Hepatic stellate cell (primary cell): ENCODE measurements around the gene TSSK6.
A peak's percentile ranks its signal among the peaks of the same experiment; 100 is the strongest.

ENCODE experiments used
- DNase-seq: peaks from one replicate; pipeline ENCODE4 v3.0.0; 2011; ENCODE audit warnings: low spot score

Gene TSSK6

DNA sequence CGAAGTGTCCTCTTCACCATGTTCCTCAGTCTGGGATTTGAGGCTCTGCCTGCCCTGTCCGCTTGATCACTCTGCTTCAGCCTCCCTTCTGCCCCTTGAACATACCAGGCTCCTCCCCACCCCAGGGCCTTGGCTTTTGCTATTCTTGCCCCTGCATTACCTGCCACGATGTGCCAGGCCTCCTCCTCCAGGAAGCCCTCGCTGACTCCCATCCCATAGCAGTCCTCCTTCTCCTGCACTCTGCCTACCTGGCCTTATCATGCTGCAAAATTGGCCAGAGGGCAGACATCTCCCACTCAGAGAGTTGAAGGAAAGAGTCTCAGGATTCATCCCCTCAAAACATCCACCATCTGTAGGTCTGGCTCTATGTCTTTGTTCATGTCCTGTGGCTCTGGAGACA, 15.5 kb upstream of the TSSK6 start:
- peak; percentile 37 for DNase-seq

DNA sequence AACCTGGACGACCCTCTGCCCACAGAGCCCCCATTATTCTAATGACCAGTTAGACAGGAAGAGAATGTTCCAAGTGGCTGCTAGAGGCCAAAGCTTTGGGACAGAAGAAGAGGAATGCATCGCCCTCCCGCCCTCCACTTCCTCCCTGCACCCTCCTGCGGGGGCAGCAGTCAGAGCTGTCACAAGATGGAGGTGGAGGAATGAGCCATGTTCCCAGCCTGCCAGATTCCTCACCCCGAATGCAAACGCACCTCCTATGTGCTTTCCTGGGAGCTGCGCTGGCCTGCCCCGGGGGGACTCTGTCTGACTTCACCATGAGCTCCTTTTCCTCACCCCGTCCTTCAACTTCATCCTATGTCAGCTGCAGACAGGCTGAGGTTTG, 15.1 kb upstream of the TSSK6 start:
- peak; percentile 81 for DNase-seq

DNA sequence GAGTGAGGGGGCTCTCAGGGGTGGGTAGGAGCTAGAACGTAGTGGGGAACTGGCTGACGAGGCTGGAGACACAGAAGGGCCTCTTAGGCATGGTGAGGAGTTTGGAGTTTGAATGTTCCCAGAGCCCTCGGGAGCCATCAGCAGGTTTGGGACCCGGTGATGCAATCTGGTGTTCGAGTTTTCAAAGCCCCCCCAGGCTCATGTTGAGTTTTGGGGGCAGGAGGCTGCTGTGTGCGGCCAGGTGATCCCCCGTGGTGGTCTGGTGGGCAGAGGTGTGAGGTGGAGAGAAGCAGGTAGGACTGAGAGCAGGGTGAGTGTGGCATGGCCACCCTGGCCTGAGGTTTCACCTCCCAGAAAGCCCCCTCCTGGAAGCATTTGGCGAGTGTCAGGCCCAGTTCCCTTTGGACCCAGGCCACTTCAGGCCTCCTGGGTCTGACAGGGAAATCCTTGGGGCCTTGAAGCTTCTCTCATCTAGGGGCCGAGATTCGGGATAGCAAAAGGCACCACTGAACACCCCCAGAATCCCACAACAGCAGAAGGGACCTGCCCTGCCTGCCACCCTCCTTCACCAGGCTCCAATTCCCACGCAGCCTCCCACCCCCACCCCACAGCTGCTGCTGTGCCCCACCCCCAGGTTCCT, 14.6 kb upstream of the TSSK6 start:
- peak; percentile 32 for DNase-seq

DNA sequence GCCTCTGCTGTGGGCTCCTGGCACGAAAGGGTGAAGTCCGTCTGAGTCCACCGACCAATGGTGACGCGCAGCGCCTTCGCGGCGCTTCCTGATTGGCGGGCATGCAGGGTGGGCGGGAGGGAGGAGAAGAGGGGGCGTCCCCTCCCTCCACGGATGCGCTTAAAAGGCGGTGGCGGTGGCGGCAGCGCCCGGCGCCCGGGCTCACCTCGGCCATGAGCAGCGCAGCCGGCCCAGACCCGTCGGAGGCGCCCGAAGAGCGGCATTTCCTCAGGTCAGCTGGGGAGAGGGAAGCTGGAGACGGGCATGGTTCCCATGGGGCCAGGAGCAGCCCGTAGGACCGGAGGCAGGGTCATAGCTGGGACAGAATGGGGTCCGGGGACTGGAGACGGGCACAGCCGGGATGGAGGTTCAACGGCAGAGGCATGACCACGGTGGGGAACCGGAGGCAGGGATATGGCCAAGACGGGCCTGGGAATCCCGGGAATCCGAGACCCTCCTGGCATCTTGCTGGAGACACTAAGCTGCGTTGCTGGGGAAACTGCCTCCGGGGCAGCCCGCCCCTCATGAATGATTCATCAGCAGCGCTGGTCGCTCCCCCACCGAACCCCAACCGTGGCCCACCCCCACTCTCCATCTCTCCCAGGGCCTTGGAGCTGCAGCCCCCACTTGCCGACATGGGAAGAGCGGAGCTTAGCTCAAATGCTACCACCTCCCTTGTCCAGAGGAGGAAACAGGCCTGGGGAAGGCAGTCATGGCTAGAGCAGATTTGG, 13.6 kb upstream of the TSSK6 start, which contains the start of gene YJEFN3:
YJEFN3 (plus strand) TSS at position 191 of the 770 bp plus-strand sequence; CDS start at position 213, 22 bp downstream.
- peak; percentile 84 for DNase-seq

DNA sequence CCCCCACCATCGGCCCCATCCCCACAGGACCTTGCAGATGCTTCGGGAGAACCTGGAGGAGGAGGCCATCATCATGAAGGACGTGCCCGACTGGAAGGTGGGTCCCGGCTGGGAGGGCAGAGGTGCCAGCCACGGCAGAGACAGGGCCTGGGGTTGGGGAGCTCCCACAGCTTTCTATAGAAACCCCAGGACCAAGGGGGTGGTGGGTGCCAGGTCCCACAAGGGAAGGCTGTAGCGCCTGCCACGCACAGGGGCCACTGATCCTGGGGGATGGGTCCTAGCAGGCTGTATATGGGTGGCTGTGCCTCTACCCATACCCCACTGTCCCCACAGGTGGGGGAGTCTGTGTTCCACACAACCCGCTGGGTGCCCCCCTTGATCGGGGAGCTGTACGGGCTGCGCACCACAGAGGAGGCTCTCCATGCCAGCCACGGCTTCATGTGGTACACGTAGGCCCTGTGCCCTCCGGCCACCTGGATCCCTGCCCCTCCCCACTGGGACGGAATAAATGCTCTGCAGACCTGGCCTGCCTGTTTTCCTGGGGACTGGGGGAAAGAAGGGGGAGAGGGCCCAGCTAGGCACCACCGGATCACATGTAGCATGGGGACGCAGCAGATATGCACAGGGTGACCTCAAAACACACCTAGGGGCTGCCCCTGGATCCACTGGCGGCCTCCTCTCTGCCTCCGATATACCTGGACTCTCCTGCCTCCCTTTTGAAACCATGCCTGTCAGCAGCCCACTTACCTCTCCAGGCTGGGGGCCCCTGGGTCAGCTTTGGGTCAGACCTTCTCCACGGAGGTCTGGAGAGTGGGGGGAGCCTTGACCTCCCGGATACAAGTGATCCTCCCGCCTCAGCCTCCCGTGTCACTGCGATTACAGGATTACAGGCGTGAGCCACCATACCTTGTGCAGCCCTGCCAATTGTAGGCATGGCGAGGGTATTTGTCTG, 12.6 kb upstream of the TSSK6 start:
- peak; percentile 35 for DNase-seq

DNA sequence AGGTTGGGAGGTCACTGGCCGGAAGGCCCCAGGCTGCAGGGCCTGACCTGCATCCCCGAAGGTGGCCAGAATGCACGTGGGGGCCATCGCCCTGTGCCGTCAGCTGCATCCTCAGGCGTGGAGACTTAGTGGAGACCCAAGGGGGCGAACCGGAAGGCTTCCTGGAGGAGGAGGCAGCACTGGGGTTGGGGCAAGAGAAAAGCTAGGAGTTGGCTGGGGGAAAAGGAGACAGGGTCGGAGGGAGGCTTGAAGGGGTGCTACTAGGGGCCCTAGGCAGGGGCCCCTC, 12.0 kb upstream of the TSSK6 start:
- no peak for DNase-seq

DNA sequence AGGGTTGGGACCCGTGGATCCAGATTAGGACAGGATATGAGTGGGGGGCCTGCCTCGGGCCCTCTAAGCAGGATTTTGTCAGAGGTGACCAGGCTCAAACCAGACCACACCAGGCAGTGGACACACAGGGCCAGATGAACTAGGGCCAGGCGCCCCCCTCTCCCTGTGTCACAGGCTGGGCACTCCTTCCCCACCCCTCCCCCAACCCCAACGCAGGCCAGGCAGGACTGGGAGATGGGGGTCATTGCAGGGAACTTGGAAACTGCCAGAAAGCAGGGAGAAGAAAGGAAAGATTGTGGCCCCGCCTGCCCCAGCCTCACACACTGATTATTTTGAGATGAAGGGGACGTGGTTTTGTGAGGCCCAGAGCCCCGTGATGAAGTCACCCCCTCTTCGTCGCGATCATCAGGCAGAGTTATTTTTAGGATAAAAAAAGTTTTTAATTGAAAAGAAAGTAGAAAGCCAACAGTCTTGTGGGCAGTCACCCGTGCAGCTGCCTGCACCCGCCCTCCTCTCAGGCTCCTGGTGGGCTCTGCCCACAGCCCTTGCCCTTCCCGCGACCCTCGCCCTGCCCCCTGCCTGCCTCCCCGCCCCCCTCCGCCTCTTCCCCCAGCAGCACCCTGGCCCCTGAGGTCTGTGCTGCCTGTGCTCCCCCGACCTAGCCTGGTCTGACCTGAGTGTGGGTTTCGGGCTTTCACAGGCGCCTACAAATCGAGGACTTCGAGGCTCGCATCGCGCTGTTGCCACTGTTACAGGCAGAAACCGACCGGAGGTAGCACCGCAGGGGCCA, 11.4 kb upstream of the TSSK6 start:
- peak; percentile 37 for DNase-seq

DNA sequence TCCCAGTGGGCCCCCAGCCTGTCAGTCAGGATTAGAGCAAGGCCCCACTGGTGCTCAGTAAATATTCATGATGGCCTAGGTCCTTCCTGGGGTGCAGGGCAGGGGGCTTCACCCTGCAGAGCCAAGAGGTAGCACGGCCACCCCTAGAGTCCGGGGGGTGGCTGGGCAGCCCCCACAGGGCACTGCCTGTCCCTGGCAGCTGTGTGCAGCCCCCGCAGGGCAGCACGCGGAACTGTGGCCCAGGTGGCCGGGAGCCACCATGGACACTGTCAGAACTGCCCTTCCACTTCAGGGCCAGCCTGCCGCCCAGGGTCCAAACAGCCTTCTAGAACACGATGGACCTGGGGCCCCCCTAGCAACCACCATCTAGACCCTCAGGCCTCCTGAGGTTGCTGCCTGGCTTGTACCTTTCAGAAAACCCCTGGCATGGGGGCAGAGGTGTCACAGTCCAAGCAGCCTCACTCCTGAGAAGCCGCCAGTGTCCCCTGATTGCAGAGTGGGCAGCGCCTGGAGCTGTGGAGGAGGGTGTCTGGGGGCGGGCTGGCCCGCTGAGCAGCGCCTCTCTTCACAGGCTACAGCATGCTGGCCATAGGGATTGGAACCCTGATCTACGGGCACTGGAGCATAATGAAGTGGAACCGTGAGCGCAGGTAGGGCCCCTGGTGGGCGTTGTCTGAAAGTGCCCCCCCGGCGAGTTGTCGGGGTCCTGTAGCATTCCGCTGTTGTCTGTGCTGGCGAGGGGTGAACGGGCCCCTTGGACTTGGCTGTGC, 10.4 kb upstream of the TSSK6 start:
- DNase-seq = no peak

DNA sequence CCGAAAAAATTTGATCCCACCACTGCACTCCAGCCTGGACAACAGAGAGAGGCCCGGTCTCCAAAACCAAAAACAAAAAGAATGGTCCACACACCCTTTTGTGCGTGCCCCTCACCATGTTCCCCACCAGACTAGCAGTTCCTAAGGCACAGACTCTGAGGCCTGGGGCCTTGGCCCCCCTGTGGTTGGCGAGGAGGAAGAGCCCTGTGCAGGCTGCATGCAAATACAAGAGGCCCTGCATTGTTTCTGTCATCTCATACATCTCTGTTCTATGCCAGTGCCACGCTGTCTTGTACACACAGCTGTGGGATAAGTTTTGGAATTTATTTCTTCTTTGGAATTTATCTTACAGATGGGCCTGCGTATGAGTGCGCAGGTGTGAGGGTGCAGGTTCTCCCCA, 8.7 kb upstream of the TSSK6 start:
- DNase-seq = no peak

DNA sequence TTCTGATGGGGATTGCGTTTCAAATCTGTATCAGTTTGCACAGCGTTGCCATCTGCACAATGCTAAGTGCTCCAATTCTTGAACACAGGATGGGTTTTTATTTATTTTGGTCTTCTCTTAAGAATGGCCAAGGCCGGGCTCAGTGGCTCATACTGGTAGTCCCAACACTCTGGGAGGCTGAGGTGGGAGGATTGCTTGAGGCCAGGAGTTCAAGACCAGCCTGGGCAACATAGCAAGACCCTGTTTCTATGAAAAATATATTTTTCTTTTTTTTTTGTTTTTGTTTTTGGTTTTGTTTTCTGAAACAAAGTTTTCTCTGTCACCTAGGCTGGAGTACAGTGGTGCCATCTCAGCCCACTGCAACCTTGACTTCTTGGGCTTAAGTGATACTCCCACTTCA, 7.8 kb upstream of the TSSK6 start:
- DNase-seq = no peak

DNA sequence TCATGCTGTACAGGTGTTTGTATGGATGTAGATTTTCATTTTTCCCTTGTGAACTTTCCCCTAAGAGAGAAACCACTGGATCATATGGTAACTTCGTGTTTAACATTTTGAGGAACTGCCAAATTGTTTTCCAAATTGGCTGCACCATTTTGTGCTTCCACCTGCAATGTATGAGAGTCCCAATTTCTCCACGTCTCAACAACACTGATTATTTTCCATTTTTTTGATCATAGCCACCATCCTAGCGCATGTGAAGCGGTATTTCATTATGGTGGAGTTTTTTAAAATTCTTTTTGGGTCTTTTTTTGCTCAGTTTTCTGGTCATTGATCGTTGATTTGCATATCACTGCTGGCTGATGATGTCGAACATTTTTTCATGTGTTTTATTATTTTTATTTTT, 5.6 kb upstream of the TSSK6 start:
- no peak for DNase-seq

DNA sequence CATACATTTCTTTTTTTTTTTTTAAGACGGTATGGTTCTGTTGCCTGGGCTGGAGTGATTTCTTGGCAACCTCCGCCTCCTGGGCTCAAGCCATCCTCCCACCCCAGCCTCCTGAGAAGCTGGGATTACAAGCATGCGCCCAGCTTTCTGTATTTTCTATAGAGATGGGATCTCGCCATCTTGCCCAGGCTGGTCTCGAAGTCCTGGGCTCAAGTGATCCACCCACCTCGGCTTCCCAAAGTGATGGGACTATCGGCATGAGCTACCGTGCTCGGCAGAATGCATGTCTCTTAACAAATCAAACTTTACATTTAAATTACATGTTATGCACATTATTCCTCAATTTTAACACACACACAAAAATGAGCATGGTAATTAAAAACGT, 1.9 kb upstream of the TSSK6 start:
- DNase-seq = no peak

DNA sequence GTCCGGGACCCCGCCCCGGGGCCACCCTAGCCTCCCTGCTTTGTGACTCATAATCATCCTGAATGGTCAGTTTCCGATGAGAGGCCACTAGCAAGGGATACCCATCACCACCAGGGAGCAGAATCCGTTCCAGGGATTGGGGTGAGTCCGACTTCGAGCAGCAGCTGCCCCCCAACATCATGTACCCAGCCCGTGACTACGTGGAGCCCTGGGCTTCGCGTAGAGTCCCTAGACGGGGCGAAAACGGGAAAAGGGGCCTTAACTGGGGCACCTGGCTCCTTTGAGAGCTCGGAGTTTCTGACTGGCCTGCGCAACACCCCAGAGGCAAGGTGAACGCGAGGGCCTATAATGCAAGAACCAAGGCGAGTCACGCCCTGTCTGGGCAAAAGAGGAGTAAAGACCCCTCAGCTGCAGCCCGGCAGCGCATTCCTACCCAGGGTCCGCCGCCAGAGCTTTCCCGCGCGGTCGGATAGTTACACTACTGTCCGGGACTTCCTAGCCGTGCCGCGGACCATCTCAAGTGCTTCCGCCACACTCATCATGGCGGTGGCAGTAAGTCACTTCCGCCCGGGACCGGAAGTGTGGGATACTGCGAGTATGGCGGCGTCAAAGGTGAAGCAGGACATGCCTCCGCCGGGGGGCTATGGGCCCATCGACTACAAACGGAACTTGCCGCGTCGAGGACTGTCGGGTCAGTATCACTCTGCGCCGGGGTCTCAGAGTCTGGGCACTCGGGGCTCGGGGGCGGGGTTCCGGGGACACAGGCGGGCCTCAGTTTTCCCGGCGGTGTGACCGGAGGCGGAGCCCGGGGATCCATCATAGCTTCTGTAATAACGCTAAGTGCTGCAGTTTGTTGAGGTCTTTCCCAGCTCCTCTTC, 533 bp upstream of the TSSK6 start, which contains the start of gene NDUFA13:
NDUFA13 (plus strand) TSS at position 584 of the 878 bp plus-strand sequence; CDS start at position 598, 14 bp downstream.
- DNase-seq = peak; percentile 94

DNA sequence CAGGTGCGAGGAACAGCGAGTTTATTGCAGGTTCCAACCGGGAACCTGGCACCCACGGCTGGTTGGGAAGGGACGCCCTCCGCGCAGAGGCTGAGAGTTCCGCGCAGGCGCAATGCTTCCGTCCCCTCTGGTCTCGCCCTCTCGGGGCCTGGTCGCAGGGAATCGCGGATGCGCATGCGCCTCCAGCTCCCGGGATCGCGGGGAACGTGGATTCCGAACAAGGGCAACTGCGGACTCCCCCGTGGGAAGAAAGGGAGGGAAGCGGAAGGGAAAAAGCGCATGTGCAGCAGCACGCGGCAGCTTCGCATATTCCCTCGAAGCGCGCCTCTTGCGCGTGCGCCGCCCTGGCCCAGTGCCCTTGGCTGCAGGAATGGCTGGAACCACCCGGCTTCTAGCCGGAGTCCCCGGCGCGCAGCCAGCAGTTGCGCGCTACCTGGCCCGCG, 1.1 kb downstream of the TSSK6 start:
- DNase-seq = peak; percentile 65

DNA sequence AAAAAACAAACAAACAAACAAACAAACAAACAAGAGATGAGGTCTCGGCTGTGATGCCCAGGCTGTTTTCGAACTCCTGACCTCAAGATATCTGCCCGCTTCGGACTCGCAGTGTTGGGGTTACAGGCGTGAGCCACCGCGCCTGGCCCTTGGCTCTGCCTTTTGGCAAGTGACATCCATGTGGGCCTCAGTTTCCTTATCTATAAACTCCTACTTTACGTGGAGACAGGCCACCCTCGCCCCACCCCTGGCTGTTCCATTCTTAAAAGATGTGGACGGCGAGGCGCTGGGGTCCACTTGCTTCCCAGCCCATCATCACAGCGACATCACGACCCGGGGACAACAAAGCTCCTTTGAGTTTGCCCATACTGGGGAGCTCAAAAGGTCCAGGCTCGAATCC, 1.7 kb downstream of the TSSK6 start:
- no peak for DNase-seq

DNA sequence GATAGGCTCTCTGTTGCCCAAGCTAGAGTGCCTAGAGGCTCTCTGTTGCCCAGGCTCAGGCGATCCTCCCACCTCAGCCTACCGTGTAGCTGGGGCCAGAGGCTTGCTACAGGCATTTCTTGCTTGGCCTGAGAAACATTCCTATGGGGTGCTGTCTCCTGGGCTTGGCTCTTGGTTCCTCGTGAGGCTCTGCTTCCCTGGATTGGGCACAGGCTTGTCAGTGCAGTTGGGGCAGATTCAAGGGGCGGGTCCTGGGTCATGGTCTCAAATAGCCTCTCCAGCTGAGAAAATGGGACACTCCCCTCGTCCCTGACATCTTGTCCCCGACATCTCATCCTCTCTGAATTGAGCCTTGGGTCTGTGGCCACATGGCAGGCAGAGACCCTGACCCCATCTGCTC, 4.9 kb downstream of the TSSK6 start:
- DNase-seq = no peak

DNA sequence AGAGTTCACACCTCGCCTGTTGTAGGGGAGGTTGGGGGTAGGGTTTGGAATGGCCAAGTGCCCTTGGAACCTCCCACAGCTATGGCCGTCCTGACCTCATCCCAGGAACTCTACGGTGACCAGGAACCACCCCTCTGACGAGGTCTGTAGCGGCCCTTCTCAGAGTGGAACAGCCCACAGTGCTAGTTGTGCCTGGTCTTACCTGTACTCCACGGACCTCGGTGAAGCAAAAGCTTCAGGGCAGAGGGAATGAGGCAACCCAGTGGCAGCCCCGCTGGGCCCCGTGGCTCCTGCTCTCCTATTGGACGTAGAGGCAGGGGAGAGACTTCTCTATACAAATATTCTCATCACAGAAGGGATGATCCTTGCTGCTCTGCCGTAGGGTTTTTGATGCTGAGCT, 7.1 kb downstream of the TSSK6 start:
- DNase-seq = no peak

DNA sequence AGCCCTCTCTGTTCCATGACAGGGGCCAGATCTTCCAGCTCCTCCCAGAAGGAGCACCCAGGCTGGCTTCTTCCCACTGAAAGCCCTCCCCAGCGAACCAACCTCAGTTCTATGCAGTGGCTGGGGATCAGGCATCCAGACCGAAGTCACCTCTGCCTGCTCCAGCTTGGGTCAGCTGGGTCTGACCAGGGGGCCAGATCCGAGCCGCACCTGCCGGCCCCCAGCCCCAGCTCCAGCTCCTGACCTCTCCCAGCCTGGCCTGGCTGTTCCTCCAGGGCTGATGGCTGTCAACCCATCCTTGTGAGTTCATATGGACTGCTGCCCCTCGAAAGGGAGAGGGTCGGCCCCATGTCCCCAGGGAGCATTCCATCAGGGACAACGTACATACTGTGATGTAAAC, 8.0 kb downstream of the TSSK6 start:
- no peak for DNase-seq

DNA sequence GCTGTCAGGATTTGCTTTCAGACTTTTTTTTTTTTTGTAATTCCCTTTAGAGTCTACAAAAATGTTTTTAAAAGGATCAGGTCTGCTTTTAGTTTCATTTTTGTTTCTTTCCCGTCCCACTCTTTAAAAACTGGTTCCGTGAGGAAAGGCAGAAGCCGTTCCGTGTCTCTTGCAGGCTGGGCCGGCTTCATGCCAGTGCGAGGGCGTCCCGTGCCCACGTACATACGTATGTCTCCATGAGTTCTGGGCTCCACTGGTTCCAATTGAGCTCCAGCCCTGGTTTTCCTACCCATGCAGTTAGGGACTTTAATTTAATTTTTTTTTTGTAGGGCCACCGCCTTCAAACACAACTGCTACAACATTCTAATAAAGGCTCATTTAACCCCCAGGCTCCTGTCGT, 8.8 kb downstream of the TSSK6 start:
- DNase-seq = no peak

DNA sequence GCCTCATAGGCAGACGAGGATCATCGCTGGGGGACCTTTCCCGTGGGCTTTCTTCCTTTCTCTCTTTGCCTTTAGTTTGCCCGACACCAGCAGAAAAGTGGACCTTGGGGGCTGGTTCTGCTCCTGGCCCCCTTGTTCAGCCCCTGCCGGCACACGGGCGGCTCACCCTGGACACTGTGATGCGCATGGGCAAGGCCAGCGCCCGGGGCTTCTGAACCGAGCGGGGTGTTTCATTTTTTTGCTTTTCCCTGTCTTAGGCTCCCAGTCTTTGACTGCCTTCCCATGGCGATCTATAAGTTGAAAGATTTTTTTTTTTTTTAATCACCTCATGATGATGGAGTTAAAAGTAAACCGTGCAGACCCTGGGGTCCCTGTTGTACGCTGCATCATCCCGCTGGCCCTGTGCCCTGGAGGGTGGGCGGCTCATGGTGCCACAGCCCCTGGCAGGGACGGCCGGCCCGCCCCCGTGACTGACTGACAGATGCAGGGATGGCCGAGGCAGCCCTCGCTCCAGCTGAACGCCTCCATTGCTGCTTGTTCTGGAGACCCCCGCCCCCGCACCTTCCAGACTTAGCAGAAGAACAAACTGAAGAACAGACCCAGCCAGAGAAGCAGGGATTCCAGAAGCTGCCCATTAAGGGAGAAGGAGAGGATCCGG, 9.6 kb downstream of the TSSK6 start:
- DNase-seq = no peak
